HUES48 (cell line): Measurements from ENCODE around the gene LIN52.
A peak's percentile ranks its signal among the peaks of the same experiment; 100 is the strongest.

Experiments used
- H3K27ac ChIP-seq: one replicate; pipeline ENCODE4 v1.7.0; 2013; ENCODE audit warnings: low read depth, low read length, inconsistent platforms
- H3K27me3 ChIP-seq: 2 replicates; pipeline ENCODE4 v1.6.1; 2013; ENCODE audit warnings: mild to moderate bottlenecking, low read length; ENCODE audit not compliant: control insufficient read depth, insufficient read depth
- H3K36me3 ChIP-seq: 2 replicates; pipeline ENCODE4 v1.6.1; 2013; ENCODE audit warnings: low read length; ENCODE audit not compliant: control insufficient read depth, insufficient read depth
- H3K4me1 ChIP-seq: 2 replicates; pipeline ENCODE4 v1.6.1; 2013; ENCODE audit warnings: mild to moderate bottlenecking, low read length; ENCODE audit not compliant: control insufficient read depth, insufficient read depth
- H3K4me3 ChIP-seq: 2 replicates; pipeline ENCODE4 v1.5.1; 2013; ENCODE audit warnings: mild to moderate bottlenecking, low read depth, low read length
- H3K9ac ChIP-seq: 2 replicates; pipeline ENCODE4 v1.6.1; 2013; ENCODE audit warnings: mild to moderate bottlenecking, low read depth, low read length, moderate library complexity
- H3K9me3 ChIP-seq: 2 replicates; pipeline ENCODE4 v1.6.1; 2013; ENCODE audit warnings: low read length; ENCODE audit not compliant: control insufficient read depth, insufficient read depth

Gene LIN52, protein sequence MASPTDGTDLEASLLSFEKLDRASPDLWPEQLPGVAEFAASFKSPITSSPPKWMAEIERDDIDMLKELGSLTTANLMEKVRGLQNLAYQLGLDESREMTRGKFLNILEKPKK

DNA sequence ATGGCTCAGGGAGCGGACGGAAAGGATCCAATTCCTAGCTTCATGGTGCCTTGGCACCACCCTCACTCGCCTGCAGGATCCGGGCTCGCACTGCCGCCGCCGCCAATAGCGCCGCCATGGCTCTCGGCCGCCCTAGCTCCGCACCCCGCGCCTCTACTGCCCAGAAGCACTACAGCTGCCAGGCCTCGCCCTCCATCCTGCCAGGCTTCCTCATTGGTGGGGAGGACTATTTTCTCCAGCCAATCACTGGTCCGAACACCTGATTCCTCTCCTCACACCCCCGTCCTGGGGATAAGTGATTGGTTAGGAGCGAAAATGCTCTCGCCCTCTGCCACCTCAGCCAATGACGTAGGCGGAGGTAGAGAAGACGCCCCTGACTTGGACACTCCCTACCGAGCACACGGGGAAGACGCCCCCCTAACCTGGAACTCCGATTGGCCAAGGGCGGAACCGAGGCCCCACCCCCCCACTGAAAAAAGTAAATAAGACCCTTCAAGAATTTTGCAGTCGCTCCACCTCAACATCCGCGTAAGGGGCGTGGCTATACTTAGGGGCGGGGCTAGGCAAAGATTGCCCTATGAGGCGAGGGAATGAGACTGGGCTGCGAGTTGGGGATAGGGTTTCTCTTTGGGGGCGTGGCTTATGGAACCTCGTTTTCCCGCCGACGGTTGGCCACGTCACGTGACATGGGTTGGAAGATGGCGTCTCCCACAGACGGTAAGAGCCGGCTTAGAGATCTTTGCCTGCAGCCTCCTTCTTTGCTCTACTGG is at the start of gene LIN52, which contains the start of gene ALDH6A1:
TSS of gene LIN52 (plus strand) at position 680 of the 770 bp plus-strand sequence. CDS start at position 699, 19 bp downstream.
TSS of gene ALDH6A1 (minus strand) at position 177 of the 770 bp plus-strand sequence. CDS start at position 118, 59 bp downstream.
- Histone ChIP-seq H3K4me1 (peaks cover 12% of the 10 kb centered on the region), H3K9ac (peak within 1 kb of the TSS; percentile 96), H3K27me3 (no peaks in the 10 kb centered on the region), H3K4me3 (peak within 1 kb of the TSS; percentile 92), H3K27ac (peak within 1 kb of the TSS; percentile 92), H3K36me3 (no peaks in the 10 kb centered on the region), H3K9me3 (no peaks in the 10 kb centered on the region)

DNA sequence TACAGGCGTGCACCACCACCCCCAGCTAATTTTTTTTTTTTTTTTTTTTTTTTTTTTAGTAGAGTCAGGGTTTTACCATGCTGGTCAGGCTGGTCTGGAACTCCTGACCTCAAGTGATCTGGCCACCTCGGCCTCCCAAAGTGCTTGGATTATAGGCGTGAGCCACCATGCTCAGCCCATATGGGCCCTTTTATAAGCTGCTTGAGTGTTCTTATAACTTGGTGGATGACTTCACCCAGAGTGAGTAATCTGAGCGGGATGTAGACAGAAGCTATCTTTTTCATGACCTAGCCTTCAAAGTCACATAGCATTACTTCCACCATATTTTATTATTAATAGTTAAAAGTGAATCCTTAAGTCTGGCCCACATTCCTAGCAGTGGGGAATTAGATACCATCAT is 49.2 kb upstream of the LIN52 start:
- H3K4me1 ChIP-seq, result no peaks in the 10 kb centered on the region
- H3K27ac ChIP-seq, result no peak overlapping the region
- H3K9me3 ChIP-seq, result no peaks in the 10 kb centered on the region
- no peaks in the 10 kb centered on the region for H3K36me3 ChIP-seq
- H3K9ac ChIP-seq, result no peak overlapping the region
- H3K4me3 ChIP-seq, result no peak overlapping the region
- H3K27me3 ChIP-seq, result no peaks in the 10 kb centered on the region

DNA sequence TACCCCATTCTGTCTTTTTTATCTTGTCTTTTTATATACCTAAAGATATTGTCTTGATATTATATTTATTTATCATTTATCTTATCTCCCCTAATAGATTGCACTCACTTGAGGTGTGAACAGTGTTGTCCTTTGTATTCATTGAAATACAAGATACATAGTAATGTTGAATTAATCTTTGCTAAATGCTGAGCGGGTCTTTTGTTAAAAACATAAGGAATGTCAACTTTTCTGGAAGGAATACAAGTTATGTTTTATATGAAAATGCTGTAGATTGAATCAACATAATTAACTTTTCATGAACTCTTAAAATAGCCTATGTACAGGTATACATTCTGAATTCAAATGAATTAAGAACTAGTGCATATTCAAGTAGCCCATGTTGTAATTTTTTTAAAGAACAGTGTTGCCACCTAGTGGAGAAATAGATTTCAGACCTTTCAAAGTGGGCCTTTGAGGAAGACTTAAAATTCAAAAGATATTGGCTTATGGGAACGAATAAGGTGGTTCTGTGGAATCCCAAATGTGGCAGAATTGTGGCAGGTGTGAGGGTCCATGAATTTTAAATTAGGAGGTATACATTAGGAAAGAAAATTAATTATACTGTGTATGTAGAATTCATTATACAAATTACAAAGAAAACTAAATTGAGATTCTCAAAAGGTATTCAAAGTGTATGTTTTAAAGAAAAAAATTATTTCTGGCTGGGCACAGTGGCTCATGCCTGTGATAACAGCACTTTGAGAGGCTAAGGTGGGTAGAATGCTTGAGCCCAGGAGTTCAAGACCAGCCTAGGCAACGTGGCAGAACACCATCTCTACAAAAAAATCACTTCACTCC is 46.5 kb upstream of the LIN52 start:
- Histone ChIP-seq H3K27ac (no peak overlapping the region), H3K36me3 (no peaks in the 10 kb centered on the region), H3K9me3 (no peaks in the 10 kb centered on the region), H3K27me3 (no peaks in the 10 kb centered on the region), H3K4me3 (no peak overlapping the region), H3K9ac (no peak overlapping the region), H3K4me1 (no peaks in the 10 kb centered on the region)

- no peaks in the 10 kb centered on the region for H3K9me3 ChIP-seq
- no peaks in the 10 kb centered on the region for H3K4me1 ChIP-seq
- H3K27me3 ChIP-seq, result no peaks in the 10 kb centered on the region
- no peak overlapping the region for H3K9ac ChIP-seq
- no peaks in the 10 kb centered on the region for H3K36me3 ChIP-seq
- no peak overlapping the region for H3K27ac ChIP-seq
- H3K4me3 ChIP-seq, result no peak overlapping the region
These were observed 42.5 kb upstream of the LIN52 start for GRCh38 chr14:74042296-74042695.

DNA sequence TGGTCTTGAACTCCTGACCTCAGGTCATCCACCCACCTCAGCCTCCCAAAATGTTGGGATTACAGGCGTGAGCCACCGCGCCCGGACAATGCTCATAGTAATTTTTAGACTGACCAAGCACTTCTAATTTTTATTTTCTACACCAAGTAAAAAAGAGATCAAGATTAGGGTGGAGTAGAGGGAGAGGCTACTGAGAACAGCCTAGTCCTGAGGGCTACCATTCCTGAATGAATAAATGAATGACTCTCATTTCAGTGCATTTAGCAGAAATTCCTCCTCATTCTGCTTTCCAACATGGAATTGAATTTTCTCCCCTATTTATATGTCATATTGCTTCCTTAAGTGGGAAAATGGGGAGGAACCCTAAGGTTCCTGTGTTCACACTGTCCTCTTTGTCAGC is 39.2 kb upstream of the LIN52 start:
- no peak overlapping the region for H3K27ac ChIP-seq

DNA sequence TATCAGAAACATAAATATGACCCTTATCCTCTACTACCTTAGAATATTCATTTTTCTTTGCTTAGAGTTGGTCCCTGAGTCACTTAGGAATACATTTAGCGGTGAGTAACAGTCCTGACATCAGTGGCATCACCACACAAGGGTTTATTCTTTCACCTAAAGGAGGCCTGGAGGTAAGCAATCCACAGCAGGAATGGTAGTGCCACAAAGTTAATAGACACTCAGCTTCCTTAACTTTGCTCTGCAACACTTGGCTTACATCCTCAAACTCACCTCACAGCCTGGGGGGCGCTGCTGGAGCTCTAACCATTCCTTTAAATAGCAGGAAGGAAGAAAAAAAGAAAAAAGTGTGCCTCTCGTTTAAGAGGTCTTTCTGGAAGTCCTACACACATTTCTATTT is 36.5 kb upstream of the LIN52 start:
- Histone ChIP-seq H3K27me3 (no peaks in the 10 kb centered on the region), H3K27ac (no peak overlapping the region), H3K9me3 (no peaks in the 10 kb centered on the region), H3K4me3 (no peak overlapping the region), H3K9ac (no peak overlapping the region), H3K36me3 (no peaks in the 10 kb centered on the region), H3K4me1 (no peaks in the 10 kb centered on the region)

More for the DNA sequence above, 39.2 kb upstream of the LIN52 start:
- Histone ChIP-seq H3K9me3 (no peaks in the 10 kb centered on the region), H3K36me3 (no peaks in the 10 kb centered on the region), H3K9ac (no peak overlapping the region), H3K27me3 (no peaks in the 10 kb centered on the region), H3K4me3 (no peak overlapping the region), H3K4me1 (no peaks in the 10 kb centered on the region)

DNA sequence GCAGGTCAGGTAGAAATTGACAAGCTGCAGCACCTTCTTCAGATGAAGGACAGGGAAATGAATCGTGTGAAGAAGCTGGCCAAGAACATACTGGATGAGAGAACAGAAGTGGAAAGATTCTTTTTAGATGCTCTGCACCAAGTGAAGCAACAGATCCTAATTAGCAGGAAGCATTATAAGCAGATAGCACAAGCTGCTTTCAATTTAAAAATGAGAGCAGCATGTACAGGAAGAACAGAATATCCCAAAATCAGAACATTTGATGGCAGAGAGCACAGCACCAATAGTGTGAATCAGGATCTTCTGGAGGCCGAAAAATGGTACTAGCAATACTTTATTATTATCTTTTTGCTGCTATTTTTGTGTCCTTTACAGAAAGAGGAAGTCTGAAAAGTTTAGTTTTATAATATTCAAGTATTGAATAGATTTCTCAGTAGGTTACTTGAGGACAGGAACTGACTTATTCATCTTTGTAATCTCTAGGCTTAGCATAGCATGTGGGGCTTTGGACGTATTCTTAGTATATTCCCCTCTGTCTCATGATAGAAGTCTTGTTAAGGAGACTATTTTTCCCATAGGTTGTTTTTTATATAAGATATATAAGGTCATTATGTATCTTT is 34.8 kb upstream of the LIN52 start:
- Histone ChIP-seq H3K4me1 (no peaks in the 10 kb centered on the region), H3K27ac (no peak overlapping the region), H3K9me3 (no peaks in the 10 kb centered on the region), H3K36me3 (no peaks in the 10 kb centered on the region), H3K27me3 (no peaks in the 10 kb centered on the region), H3K9ac (no peak overlapping the region), H3K4me3 (no peak overlapping the region)

- peaks cover 50% of the 10 kb centered on the region for H3K36me3 ChIP-seq
- H3K27me3 ChIP-seq, result no peaks in the 10 kb centered on the region
- H3K4me1 ChIP-seq, result no peaks in the 10 kb centered on the region
- no peak overlapping the region for H3K9ac ChIP-seq
- H3K27ac ChIP-seq, result no peak overlapping the region
- no peaks in the 10 kb centered on the region for H3K9me3 ChIP-seq
- no peak overlapping the region for H3K4me3 ChIP-seq
These were observed 22.0 kb upstream of the LIN52 start for GRCh38 chr14:74062809-74063150.

- H3K27ac ChIP-seq, result no peak overlapping the region
- H3K4me1 ChIP-seq, result no peaks in the 10 kb centered on the region
- peaks cover 51% of the 10 kb centered on the region for H3K36me3 ChIP-seq
- H3K9me3 ChIP-seq, result no peaks in the 10 kb centered on the region
- H3K4me3 ChIP-seq, result no peak overlapping the region
- no peaks in the 10 kb centered on the region for H3K27me3 ChIP-seq
- no peak overlapping the region for H3K9ac ChIP-seq
These were observed 20.3 kb upstream of the LIN52 start for GRCh38 chr14:74064426-74064825.

DNA sequence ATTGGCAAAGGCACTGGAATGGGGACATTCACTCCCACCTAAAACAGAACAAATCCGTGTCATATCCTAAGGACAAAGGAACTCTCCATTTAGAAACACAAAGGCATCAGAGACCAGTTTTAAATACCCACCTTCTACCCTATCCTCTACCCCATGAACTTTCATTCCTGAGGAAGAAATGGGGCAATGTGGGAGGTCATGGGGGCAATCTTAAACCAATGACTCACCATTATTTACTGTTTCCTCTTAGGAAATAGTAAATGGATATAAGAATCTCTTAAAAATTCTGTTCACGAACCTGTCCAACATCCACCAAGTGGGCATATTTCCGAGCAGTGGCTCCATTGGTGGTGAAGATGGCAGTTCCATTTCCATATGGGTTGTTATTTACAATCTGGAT is 19.9 kb upstream of the LIN52 start:
- Histone ChIP-seq H3K4me1 (no peaks in the 10 kb centered on the region), H3K27ac (no peak overlapping the region), H3K27me3 (no peaks in the 10 kb centered on the region), H3K36me3 (peaks cover 47% of the 10 kb centered on the region), H3K9me3 (no peaks in the 10 kb centered on the region), H3K4me3 (no peak overlapping the region), H3K9ac (no peak overlapping the region)
